ENCODE measurements around the gene MS4A4A.
"Not testable (repeated sequence)": the region's sequence is repeated elsewhere in the genome, so short reads cannot be mapped to it uniquely, and the experiment has no call there.

The MS4A4A gene

DNA sequence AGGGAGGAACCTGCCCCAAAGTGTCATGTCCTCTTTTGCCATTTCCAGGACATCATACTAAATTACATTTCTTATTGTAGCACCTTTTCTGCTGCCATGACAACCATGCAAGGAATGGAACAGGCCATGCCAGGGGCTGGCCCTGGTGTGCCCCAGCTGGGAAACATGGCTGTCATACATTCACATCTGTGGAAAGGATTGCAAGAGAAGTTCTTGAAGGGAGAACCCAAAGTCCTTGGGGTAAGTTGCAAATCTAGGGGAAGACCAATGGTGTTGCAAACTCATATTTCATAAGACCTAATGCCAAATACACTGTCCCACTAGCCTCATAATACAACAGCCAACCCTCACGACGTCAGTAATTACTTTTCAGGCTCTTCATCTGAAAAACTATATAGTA lies 11.7 kb downstream of the MS4A4A start:
- TF ChIP-seq, protein P1, sequence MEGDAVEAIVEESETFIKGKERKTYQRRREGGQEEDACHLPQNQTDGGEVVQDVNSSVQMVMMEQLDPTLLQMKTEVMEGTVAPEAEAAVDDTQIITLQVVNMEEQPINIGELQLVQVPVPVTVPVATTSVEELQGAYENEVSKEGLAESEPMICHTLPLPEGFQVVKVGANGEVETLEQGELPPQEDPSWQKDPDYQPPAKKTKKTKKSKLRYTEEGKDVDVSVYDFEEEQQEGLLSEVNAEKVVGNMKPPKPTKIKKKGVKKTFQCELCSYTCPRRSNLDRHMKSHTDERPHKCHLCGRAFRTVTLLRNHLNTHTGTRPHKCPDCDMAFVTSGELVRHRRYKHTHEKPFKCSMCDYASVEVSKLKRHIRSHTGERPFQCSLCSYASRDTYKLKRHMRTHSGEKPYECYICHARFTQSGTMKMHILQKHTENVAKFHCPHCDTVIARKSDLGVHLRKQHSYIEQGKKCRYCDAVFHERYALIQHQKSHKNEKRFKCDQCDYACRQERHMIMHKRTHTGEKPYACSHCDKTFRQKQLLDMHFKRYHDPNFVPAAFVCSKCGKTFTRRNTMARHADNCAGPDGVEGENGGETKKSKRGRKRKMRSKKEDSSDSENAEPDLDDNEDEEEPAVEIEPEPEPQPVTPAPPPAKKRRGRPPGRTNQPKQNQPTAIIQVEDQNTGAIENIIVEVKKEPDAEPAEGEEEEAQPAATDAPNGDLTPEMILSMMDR (IDR thresholded peaks at IDR 0.05; ENCODE audit: control extremely low read depth, extremely low read depth, low read depth, missing control alignments), result no peak
- ChIA-PET POLR2A (no interaction called here), CTCF (no interaction called here)
- no peak for DNase-seq (ENCODE audit: extremely low spot score)

DNA sequence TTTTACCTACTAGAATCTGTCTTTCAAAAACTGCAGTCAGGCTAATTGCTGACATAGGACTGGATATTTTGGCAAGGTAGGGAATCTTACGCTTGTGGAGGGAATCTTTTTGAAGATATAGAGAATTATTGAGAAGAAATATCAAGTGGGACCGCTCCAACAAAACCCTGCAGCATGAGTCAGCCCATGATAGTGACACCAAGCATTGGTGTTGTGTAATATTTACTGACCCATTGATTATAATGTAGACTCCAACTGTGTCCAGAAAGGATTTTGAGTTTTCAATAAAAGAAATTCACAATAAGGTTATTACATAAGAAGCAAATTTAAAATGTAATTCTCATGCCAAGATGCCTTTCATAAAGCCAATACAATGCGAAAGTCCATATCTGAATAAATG lies 20.7 kb downstream of the MS4A4A start:
- DNase-seq (ENCODE audit: extremely low spot score), result no peak
- ChIA-PET CTCF (interaction anchor here (1.3 kb wide), 1 partner anchor 17 kb away, joined by 3 read pairs; no protein-coding TSS in a partner anchor), POLR2A (no interaction called here)
- TF ChIP-seq, protein P1 (IDR thresholded peaks at IDR 0.05; ENCODE audit: control extremely low read depth, extremely low read depth, low read depth, missing control alignments), result no peak

DNA sequence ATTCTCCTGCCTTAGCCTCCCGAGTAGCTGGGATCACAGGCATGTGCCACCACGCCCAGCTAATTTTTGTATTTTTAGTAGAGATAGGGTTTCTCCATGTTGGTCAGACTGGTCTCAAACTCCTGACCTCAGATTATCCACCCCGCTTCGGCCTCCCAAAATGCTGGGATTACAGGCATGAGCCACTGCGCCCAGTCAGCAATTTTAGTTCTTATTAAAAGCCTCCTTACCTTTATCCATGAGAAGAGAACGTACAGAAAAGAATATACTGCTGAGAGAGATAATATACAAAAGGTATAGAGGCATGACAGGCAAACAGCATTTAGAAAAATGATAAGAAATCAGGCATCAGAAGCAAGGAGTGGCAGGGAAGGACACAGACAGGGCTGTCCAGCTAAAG lies 21.4 kb downstream of the MS4A4A start:
- CTCF ChIA-PET, result interaction anchor here (1.0 to 3.3 kb wide), 3 partner anchors 15 to 43 kb away, joined by 3 to 9 read pairs (median 5); no protein-coding TSS in a partner anchor
- POLR2A ChIA-PET; DNase-seq (ENCODE audit: extremely low spot score): not testable (repeated sequence)

DNA sequence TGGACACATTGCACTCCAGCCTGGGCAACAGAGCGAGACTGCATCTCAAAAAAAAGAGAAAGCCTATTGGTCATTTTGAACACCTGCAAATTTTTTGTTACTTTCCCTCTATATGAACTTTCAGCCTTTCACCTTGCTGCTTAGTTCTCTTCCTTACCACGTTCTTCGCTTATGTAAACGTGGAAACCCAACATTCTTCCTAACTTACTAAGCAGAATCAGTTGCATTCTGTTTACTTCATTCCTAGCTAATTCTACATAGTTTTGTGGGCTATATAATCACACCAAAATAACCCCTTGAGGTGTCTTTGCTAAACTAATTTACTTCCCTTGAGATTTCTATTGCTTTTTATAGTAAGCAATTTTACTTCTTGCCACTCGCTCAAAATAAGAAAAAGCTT lies 23.2 kb downstream of the MS4A4A start:
- TF ChIP-seq, protein P1 (IDR thresholded peaks at IDR 0.05; ENCODE audit: control extremely low read depth, extremely low read depth, low read depth, missing control alignments), result no peak
- DNase-seq (ENCODE audit: extremely low spot score), result no peak
- POLR2A ChIA-PET, result no interaction called here
- CTCF ChIA-PET, result interaction anchor here (0.6 to 3.3 kb wide), 5 partner anchors 10 to 60 kb away, joined by 3 to 9 read pairs (median 4); no protein-coding TSS in a partner anchor

DNA sequence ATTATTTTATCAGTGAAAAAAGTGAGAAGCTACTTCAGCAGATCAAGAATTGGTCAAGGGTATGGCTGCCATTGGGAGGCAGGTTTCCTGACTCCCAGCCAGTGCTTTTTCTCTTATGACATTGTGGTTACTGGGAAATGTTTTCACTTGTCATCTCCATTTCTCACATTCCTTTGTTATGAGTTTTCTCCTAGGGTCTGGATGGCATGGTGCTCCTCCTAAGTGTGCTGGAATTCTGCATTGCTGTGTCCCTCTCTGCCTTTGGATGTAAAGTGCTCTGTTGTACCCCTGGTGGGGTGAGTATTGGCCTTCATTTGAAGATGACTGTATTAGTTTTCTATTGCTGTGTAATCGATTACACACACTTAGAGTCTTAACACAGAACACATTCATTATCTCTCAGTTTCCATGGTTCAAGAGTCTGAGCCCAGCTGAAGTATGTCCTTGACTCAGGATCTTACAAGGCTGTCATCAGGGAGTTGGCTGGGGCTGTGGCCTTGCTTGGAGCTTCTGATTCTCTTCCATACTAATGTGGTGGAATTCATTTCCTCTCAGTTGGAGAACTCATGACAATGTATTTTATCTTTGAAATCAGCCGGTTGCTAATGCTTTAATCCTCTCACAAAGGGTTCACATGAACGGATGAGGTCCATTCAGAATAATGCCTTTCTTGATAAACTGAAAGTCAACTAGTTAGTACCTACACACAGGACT lies 25.6 kb downstream of the MS4A4A start:
- TF ChIP-seq, protein P1 (IDR thresholded peaks at IDR 0.05; ENCODE audit: control extremely low read depth, extremely low read depth, low read depth, missing control alignments), result no peak
- ChIA-PET CTCF (interaction anchor here (0.7 to 3.7 kb wide), 7 partner anchors 13 to 60 kb away, joined by 3 to 16 read pairs (median 7); no protein-coding TSS in a partner anchor), POLR2A (no interaction called here)
- no peak for DNase-seq (ENCODE audit: extremely low spot score)

DNA sequence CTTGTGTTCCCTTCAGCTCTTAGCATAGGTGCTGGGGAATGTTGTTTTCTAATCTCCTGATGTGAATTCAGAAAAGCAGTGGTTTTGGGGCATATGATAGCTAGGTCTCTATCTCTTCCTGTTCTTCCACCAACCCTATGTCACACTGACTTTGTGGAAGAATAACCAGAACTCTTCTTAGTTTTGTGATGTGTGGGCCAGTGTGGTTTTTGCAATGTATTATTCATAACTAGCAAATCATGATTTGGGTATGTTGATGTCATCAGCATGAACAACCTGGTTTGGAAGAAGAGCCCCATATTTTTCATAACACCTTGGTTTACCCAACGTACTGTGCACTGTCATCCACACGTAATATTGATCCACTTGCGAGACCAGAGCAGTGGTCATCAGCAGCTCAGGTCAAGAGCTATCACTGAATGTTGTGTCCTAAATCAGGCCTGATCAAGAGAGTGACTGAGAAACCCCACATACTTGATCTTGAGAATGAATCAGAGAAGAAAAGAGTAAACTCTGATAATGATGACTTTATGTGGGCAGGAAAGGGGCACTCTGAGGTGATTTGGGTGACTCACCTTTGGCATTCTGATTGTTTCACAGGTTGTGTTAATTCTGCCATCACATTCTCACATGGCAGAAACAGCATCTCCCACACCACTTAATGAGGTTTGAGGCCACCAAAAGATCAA lies 27.2 kb downstream of the MS4A4A start:
- ChIA-PET CTCF (interaction anchor here (0.7 to 3.7 kb wide), 10 partner anchors 9 to 449 kb away, joined by 3 to 16 read pairs (median 4); partner anchors contain the start of gene MS4A15), POLR2A (no interaction called here)
- DNase-seq (ENCODE audit: extremely low spot score), result no peak
- TF ChIP-seq, protein P1 (IDR thresholded peaks at IDR 0.05; ENCODE audit: control extremely low read depth, extremely low read depth, low read depth, missing control alignments), result no peak
